Measurements from ENCODE around the gene LTBP2. TPM values are rescaled to one million over a fixed set of nuclear protein-coding genes. Genes with fewer than 3 reads are reported as not detected.

LTBP2 gene
- total RNA-seq, 3 donors from 2014 or later: 1.7 to 10.2 (median 3.0) TPM

GRCh38 chr14:74577247-74577947, 34.6 kb downstream of the LTBP2 start:
- Histone ChIP-seq H3K4me1 (ENCODE audit: low read depth) (no peaks in the 10 kb centered on the region), H3K36me3 (ENCODE audit: low read depth) (no peaks in the 10 kb centered on the region), H3K9me3 (no peaks in the 10 kb centered on the region), H3K4me3 (no peak overlapping the region)
- no peak for ATAC-seq
- no peak for TF ChIP-seq CTCF (IDR thresholded peaks at IDR 0.05)
- intact Hi-C loops (cut with DNase I, micrococcal nuclease): no loop called here
- DNase-seq: peak in 1 of 3 donors; percentile 19

DNA sequence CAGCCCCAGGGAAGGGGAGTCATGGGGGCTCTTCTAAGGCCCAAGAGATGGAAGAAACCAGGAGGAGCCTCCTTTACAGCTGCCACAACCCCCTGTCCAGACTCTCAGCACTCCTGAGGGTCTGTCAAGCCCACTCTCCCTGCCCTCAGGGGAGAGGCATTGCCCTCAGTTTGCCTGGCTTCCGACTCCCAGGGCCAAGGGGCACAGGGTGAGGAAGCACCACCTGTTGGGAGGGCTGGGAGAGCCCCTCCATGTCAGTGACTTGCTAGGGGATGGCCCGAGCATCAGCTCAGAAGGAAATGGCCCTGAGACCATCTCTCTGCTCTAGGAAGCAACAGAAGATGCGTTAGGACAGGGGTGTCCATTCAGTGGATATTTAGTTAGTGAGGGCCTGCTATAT, 36.1 kb downstream of the LTBP2 start:
- TF ChIP-seq CTCF (IDR thresholded peaks at IDR 0.05): no peak
- no peaks in the 10 kb centered on the region for H3K4me1 ChIP-seq (ENCODE audit: low read depth)
- ATAC-seq (no peak), DNase-seq (peak in 1 of 3 donors; percentile 11)
- no peaks in the 10 kb centered on the region for H3K36me3 ChIP-seq (ENCODE audit: low read depth)
- no peaks in the 10 kb centered on the region for H3K9me3 ChIP-seq
- H3K4me3 ChIP-seq: no peak overlapping the region
- intact Hi-C loops (cut with DNase I, micrococcal nuclease): no loop called here

- Histone ChIP-seq H3K9me3 (no peaks in the 10 kb centered on the region), H3K36me3 (ENCODE audit: low read depth) (no peaks in the 10 kb centered on the region), H3K4me1 (ENCODE audit: low read depth) (no peaks in the 10 kb centered on the region), H3K4me3 (no peak overlapping the region)
- no peak for TF ChIP-seq CTCF (IDR thresholded peaks at IDR 0.05)
- DNase-seq (peak in 1 of 3 donors; percentile 12), ATAC-seq (no peak)
- intact Hi-C loops (cut with DNase I, micrococcal nuclease): no loop called here
Measured at GRCh38 chr14:74575507-74575906, 36.5 kb downstream of the LTBP2 start.

- Histone ChIP-seq H3K9me3 (no peaks in the 10 kb centered on the region), H3K4me3 (no peak overlapping the region), H3K4me1 (ENCODE audit: low read depth) (no peaks in the 10 kb centered on the region), H3K36me3 (ENCODE audit: low read depth) (no peaks in the 10 kb centered on the region)
- intact Hi-C loops (cut with DNase I, micrococcal nuclease): no loop called here
- no peak for TF ChIP-seq CTCF (IDR thresholded peaks at IDR 0.05)
- ATAC-seq: peak; percentile 12
- DNase-seq: peak in 1 of 3 donors; percentile 20
Measured at GRCh38 chr14:74574706-74575105, 37.3 kb downstream of the LTBP2 start.

- no peak overlapping the region for H3K4me3 ChIP-seq
- H3K4me1 ChIP-seq (ENCODE audit: low read depth): no peaks in the 10 kb centered on the region
- ATAC-seq (peak; percentile 27), DNase-seq (no peak)
- TF ChIP-seq CTCF (IDR thresholded peaks at IDR 0.05): no peak
- intact Hi-C loops (cut with DNase I, micrococcal nuclease): no loop called here
- H3K36me3 ChIP-seq (ENCODE audit: low read depth): no peaks in the 10 kb centered on the region
- no peaks in the 10 kb centered on the region for H3K9me3 ChIP-seq
Measured at GRCh38 chr14:74574090-74574433, 38.0 kb downstream of the LTBP2 start.

All from mucosa of descending colon (tissue), 3 donors.